BE2C (cell line): Measurements from ENCODE around the gene KIF5C.

Experiments used
- DNase-seq: peaks from one replicate; pipeline ENCODE4 v3.0.0-alpha.2; 2020
- H3K27me3 ChIP-seq: fragments of 250-450 bp; sonication (Bioruptor Pico); 2 replicates; pipeline ENCODE4 v1.5.1; 2020; ENCODE audit warnings: mild to moderate bottlenecking
- H3K36me3 ChIP-seq: fragments of 250-450 bp; sonication (Bioruptor Pico); 2 replicates; pipeline ENCODE4 v1.5.1; 2020; ENCODE audit warnings: mild to moderate bottlenecking
- H3K4me1 ChIP-seq: fragments of 250-450 bp; sonication (Bioruptor Pico); 2 replicates; pipeline ENCODE4 v1.5.1; 2020
- H3K4me3 ChIP-seq: 2 replicates; pipeline ENCODE4 v1.5.1; 2011; ENCODE audit warnings: low read depth, low read length
- H3K9me3 ChIP-seq: fragments of 250-450 bp; sonication (Bioruptor Pico); 2 replicates; pipeline ENCODE4 v1.5.1; 2020
- TF ChIP-seq, protein P1 (sequence below): IDR thresholded peaks from 2 replicates; pipeline ENCODE4 v1.5.1; 2012; ENCODE audit warnings: mild to moderate bottlenecking, low read depth, low read length

KIF5C gene

DNA sequence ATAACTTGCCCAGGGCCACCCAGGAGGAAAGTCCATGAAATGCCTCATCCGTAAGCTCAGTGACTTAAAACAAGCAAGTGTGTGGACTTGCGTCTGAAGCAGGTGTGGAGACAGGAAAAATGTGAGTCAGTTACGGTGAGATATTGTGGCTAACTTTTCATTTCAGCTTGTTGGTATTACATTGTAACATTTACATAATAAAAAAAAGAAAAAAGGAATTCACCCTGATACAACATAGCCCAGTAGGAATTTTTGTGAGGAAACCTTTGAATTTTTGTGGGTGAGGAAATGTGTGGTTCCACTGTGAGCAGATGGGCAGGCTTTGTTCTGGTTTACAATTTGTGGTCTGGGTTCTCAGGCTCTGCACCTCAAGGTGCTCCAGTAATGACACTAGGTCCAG, 129.8 kb downstream of the KIF5C start:
- Histone ChIP-seq H3K4me3 (no peak overlapping the region), H3K27me3 (no peaks in the 10 kb centered on the region), H3K9me3 (no peaks in the 10 kb centered on the region), H3K4me1 (no peaks in the 10 kb centered on the region), H3K36me3 (no peaks in the 10 kb centered on the region)
- TF ChIP-seq, protein P1, sequence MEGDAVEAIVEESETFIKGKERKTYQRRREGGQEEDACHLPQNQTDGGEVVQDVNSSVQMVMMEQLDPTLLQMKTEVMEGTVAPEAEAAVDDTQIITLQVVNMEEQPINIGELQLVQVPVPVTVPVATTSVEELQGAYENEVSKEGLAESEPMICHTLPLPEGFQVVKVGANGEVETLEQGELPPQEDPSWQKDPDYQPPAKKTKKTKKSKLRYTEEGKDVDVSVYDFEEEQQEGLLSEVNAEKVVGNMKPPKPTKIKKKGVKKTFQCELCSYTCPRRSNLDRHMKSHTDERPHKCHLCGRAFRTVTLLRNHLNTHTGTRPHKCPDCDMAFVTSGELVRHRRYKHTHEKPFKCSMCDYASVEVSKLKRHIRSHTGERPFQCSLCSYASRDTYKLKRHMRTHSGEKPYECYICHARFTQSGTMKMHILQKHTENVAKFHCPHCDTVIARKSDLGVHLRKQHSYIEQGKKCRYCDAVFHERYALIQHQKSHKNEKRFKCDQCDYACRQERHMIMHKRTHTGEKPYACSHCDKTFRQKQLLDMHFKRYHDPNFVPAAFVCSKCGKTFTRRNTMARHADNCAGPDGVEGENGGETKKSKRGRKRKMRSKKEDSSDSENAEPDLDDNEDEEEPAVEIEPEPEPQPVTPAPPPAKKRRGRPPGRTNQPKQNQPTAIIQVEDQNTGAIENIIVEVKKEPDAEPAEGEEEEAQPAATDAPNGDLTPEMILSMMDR: no peak
- no peak for DNase-seq

DNA sequence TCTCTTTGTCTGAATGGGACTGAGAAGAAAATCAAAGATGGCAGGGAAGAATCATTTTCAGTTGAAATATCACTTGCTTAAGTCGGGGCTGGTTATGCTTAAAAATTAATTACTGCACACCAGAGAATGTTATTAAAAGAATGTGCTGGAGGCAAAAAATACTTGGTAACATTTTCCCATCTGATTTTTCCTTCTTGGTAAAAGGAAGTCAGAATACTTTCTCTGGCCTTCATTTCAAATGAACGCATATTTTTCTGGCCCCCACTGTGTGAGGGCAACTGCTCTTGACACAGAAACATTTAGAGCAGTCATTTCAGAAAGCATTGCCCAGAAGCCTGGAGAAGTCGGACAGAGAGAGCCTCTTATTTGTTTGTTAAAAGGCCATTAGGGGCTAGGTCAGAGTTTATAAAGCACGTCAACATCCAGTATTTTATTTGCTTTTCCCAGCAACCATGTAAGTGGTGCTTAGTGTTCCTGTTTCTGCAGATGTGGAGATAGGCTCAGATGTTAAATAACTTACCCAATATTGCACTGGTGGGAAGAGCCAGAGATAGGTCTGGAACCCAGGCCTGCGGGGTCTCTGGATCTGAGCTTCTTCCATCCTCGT, 130.5 kb downstream of the KIF5C start:
- TF ChIP-seq, protein P1: no peak
- Histone ChIP-seq H3K36me3 (no peaks in the 10 kb centered on the region; the same call in 1 of the 2 replicates), H3K4me1 (no peaks in the 10 kb centered on the region), H3K27me3 (no peaks in the 10 kb centered on the region), H3K4me3 (no peak overlapping the region), H3K9me3 (no peaks in the 10 kb centered on the region)
- no peak for DNase-seq

DNA sequence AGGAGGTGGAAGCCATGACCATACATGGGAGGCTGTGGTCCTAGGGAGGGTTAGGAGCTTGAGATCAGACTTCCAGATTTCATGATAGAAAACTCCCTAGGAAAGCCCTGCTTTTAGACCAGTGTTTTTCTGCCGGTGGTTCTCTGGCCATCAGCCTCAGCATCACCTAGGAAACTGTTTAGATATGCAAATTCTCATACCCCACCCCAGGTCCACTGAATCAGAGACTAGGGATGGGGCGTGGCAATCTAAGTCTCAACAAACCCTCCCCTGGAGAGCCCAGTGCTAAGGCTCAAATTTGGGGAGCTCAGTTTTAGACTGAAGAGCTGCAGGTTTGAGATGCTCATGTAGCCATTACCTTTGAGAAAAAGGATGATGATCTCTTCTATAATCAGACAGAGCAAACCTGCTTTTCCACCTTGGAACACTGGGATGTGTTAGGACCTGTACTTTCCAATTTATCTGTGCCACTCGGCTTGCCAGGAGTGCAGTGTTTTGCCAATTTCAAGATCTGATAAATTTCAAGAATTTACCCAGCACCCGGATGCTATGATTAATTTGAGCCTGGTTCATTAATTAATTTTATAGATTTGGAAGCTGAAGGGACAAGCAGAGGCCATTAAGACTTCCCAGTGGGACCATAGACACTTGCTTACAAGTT, 132.0 kb downstream of the KIF5C start:
- Histone ChIP-seq H3K4me3 (no peak overlapping the region), H3K27me3 (no peaks in the 10 kb centered on the region), H3K4me1 (no peaks in the 10 kb centered on the region), H3K9me3 (no peaks in the 10 kb centered on the region), H3K36me3 (no peaks in the 10 kb centered on the region; the same call in 1 of the 2 replicates)
- TF ChIP-seq, protein P1: no peak
- no peak for DNase-seq

DNA sequence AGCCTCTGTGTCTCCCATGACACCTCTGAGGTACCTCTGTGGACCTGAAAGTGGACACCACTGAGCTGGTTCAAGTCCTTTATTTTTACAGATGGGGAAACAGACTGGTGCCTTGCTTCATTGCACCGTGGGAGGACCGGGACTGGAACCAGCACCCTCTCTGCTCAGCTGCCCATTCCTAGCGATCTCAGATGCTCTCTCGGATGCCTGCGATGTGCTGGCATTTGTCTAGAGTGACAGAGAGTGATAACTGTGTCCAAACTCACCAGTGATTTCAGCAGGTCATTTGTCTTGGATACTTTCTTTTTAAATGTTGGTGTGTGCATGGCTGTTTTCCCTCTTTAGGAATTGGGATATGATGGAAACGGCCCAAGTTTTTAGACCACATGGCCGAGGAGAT, 133.4 kb downstream of the KIF5C start:
- TF ChIP-seq, protein P1: no peak
- no peaks in the 10 kb centered on the region for H3K4me1 ChIP-seq
- no peak for DNase-seq
- no peak overlapping the region for H3K4me3 ChIP-seq
- H3K27me3 ChIP-seq: no peaks in the 10 kb centered on the region
- no peaks in the 10 kb centered on the region for H3K9me3 ChIP-seq
- H3K36me3 ChIP-seq: no peaks in the 10 kb centered on the region; the same call in 1 of the 2 replicates

DNA sequence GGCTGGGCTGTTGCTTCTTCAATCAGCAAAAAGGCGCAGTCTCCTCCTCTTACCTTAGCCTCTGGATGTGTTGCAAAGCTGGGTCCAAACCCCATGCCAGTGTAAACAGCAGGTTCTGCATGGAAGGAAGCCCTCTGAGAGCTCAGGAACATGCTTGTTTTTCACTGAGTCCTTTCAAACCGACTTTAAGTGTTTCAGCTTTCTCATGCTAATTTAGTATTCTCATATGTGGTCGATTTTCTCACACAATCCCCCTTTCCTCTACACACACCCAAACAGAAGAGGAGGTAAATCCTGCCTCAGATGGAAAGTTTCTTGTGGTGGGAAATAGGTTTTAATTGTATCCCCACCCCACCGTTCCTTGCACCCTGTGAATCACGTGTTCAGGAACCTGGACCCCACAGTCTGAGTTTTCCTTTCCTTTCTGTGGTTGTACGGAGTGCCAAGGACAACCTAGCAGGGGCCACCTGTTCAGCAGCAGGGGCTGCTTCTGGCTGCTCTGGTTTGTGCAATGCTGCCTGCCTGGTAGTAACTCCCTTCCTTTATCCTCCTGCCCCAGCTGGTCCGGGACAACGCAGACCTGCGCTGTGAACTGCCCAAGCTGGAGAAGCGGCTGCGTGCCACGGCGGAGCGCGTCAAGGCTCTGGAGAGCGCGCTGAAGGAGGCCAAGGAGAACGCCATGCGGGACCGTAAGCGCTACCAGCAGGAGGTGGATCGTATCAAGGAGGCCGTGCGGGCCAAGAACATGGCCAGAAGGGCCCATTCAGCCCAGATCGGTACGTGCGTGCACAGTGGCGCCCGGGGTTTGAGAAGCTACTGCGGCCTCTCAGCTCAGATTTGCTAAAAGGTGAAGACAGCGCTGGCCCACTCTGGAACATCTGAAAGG, 134.8 kb downstream of the KIF5C start:
- TF ChIP-seq, protein P1: no peak
- DNase-seq: no peak
- Histone ChIP-seq H3K4me3 (no peak overlapping the region), H3K36me3 (no peaks in the 10 kb centered on the region; the same call in 1 of the 2 replicates), H3K9me3 (no peaks in the 10 kb centered on the region), H3K27me3 (no peaks in the 10 kb centered on the region), H3K4me1 (no peaks in the 10 kb centered on the region)
